Astrocyte (in vitro differentiated cells and primary cell): ENCODE data around the gene NAV2.

Experiments used
- CTCF ChIP-seq: IDR thresholded peaks from 2 replicates; pipeline ENCODE4 v1.5.1; 2011; ENCODE audit warnings: low read depth, mild to moderate bottlenecking, inconsistent platforms, low read length, moderate library complexity; ENCODE audit not compliant: insufficient read depth
- EZH2 ChIP-seq: IDR thresholded peaks from 2 replicates; pipeline ENCODE4 v1.6.1; 2012; ENCODE audit warnings: mild to moderate bottlenecking, low read length, inconsistent platforms; ENCODE audit not compliant: insufficient read depth

- TF ChIP-seq CTCF (no peak), EZH2 (no peak)
These were observed 308.1 kb downstream of the NAV2 start for GRCh38 chr11:20020716-20021115.
